Measurements from ENCODE around the gene ARHGEF16. TPM values are rescaled to one million over a fixed set of nuclear protein-coding genes. Genes with fewer than 3 reads are reported as not detected.
A peak's percentile ranks its signal among the peaks of the same experiment; 100 is the strongest.

ARHGEF16 gene
- total RNA-seq, 1 experiment from 2014 or later: 10.1 TPM

DNA sequence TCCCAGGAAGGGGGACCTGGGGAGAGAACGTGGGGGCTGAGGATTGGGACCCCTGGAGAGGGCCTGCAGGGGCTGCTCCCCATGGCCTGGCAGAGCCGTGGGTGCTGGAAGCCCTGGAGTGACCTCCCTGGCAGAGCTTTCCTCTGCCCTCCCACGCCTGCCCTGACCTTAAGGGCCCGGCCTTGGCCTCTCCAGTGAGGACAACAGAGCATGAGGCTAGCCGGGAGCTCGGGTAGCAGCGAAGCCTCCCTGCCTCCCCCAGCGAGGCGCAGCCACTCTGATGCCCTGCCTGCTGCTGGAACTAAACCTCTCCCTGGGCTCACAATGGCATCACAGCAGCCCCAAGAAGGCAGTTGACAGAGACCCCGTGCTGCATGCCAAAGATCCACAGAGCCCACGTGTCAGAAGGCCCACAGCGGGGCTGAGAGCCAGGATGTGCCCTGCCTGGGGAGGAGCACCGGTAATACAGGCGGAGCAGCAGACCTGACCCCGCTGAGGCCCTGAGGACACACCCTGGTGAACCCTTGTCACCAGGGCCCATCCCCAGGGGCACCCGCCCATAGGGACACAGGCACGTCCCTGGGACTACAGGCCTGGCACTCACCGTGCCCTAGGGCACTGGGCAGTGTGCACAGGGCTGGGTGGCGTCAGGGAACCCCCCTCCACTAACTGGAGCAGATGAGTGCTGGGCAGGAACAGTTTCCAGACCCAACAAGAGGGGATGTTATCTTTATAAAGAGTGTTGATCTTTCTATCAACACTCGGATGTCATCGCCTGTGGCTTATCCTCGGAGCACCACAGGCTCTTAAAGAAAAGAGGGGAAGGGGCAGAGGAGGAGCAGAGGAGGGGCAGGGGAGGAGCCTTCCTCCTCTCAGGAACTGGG lies 48.4 kb downstream of the ARHGEF16 start:
- TF ChIP-seq REST (IDR thresholded peaks at IDR 0.05; ENCODE audit: insufficient read depth in 1 of 2, low read depth in 2 of 2, low read length in 1 of 2) (peak in 1 of 2 experiments; percentile 59; a peak in 1 of 4 replicates), TCF7L2 (IDR thresholded peaks at IDR 0.05; ENCODE audit: low read depth, low read length) (no peak)
- Histone ChIP-seq H3K27me3 (ENCODE audit: control insufficient read depth, insufficient read depth, low read length) (no peaks in the 10 kb centered on the region), H3K36me3 (ENCODE audit: control insufficient read depth, insufficient read depth, low read length) (no peaks in the 10 kb centered on the region), H3K27ac (ENCODE audit: low read length) (no peak overlapping the region), H3K9me3 (ENCODE audit: control insufficient read depth, insufficient read depth, low read depth, low read length) (no peaks in the 10 kb centered on the region), H3K4me3 (ENCODE audit: low read depth in 2 of 2, low read length in 2 of 2) (no peak overlapping the region), H3K4me1 (ENCODE audit: control insufficient read depth, insufficient read depth, low read length) (peaks cover 22% of the 10 kb centered on the region)
- intact Hi-C loops (cut with micrococcal nuclease; ENCODE audit: unreplicated experiment): no loop called here
- in situ Hi-C loops (cut with HindIII; ENCODE audit: low pct_unique_long_range_greater_than_20kb, low sequenced_read_pairs): no loop called here
- ATAC-seq: no peak
- no TSS peak for BruUV-seq (replicated peaks)
- CTCF ChIA-PET: interaction anchor here (0.6 kb wide), 1 partner anchor 38 kb away, joined by 4 read pairs; no protein-coding TSS in a partner anchor
- no peak for DNase-seq (ENCODE audit: low read depth, low spot score)
- POLR2A ChIA-PET: no interaction called here

- H3K4me1 ChIP-seq (ENCODE audit: control insufficient read depth, insufficient read depth, low read length): peaks cover 25% of the 10 kb centered on the region
- no peaks in the 10 kb centered on the region for H3K9me3 ChIP-seq (ENCODE audit: control insufficient read depth, insufficient read depth, low read depth, low read length)
- ATAC-seq (no peak), DNase-seq (ENCODE audit: low read depth, low spot score) (no peak)
- no peak overlapping the region for H3K27ac ChIP-seq (ENCODE audit: low read length)
- H3K4me3 ChIP-seq (ENCODE audit: low read depth in 2 of 2, low read length in 2 of 2): no peak overlapping the region
- no peaks in the 10 kb centered on the region for H3K27me3 ChIP-seq (ENCODE audit: control insufficient read depth, insufficient read depth, low read length)
- ChIA-PET POLR2A (no interaction called here), CTCF (interaction anchor here (0.6 to 0.9 kb wide), 2 partner anchors 38 to 85 kb away, joined by 4 to 8 read pairs; no protein-coding TSS in a partner anchor)
- no peaks in the 10 kb centered on the region for H3K36me3 ChIP-seq (ENCODE audit: control insufficient read depth, insufficient read depth, low read length)
- intact Hi-C loops (cut with micrococcal nuclease; ENCODE audit: unreplicated experiment): no loop called here
- TF ChIP-seq REST (IDR thresholded peaks at IDR 0.05; ENCODE audit: insufficient read depth in 1 of 2, low read depth in 2 of 2, low read length in 1 of 2) (no peak), POLR2AphosphoS5 (IDR thresholded peaks at IDR 0.05; ENCODE audit: low read depth, low read length) (no peak), TCF7L2 (IDR thresholded peaks at IDR 0.05; ENCODE audit: low read depth, low read length) (no peak), SIN3A (IDR thresholded peaks at IDR 0.05; ENCODE audit: borderline replicate concordance, insufficient read depth, low read depth, low read length) (no peak)
- no TSS peak for BruUV-seq (replicated peaks)
- in situ Hi-C loops (cut with HindIII; ENCODE audit: low pct_unique_long_range_greater_than_20kb, low sequenced_read_pairs): no loop called here
Observed at GRCh38 chr1:3503525-3503886, 49.0 kb downstream of the ARHGEF16 start.
